NCI-H446 treated with DMSO at 0.1 percent for 48 hours (cell line): Measurements from ENCODE around the gene ALDOB.

Experiments used
- DNase-seq: peaks from one replicate; lab custom pipeline; 2025; lab: John Stamatoyannopoulos, UW

The ALDOB gene

DNA sequence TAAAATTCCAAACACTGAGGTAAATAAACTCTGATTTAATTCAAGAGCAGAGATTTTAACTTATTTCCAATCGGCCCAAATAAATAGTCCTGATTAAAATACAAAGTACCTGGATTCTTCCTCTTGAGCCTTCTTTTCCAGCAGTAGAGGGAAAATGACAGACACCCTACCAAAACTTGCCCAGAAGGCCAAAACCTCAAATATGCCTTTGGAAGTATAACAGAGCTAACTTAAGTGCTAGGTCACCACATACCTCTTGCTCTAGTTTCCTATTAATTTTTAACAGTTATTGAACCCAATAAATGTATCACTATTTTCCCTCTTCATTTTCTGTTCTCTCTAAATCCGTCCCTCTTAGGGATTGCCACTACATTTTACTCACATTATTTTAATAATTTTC is 52.2 kb downstream of the ALDOB start:
- DNase-seq, result no peak

DNA sequence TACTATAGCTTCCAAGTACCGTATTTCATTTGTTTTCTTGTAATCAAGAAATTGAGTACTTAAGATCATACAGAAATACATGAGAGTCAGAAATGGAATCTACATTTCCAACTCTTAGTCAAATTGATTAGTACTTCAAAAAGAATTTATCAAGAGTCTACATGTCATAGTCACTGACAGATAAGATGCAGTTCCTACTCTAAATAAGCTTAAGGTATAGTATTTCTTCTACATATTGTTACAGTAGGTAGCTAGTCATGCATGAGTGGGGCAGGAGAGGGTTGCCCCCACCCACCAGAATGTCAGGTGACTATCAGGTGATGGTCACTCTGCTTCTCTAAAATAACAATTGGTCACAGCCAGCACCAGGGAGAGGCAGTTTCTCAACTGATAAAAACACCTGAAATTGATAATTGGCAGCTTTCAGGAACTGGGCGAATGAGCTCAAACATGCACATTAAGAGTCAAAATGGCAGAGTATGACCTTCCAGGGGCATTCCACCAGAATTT is 53.7 kb downstream of the ALDOB start:
- no peak for DNase-seq

DNA sequence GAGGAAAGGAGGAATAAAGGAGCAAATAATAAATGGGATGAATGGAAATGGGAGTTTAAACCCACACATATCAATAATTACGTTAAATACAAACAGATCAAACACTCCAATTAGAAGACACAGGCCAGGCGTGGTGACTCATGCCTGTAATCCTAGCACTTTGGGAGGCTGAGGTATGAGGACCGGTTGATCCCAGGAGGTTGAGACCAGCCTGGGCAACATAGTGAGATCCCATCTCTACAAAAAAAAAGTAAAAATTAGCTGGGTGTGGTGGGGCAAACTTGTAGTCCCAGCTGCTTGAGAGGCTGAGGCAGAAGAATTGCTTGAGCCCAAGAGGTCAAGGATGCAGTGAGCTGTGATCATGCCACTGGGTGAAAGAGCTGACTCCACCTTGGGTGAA is 54.5 kb downstream of the ALDOB start:
- DNase-seq, result no peak

DNA sequence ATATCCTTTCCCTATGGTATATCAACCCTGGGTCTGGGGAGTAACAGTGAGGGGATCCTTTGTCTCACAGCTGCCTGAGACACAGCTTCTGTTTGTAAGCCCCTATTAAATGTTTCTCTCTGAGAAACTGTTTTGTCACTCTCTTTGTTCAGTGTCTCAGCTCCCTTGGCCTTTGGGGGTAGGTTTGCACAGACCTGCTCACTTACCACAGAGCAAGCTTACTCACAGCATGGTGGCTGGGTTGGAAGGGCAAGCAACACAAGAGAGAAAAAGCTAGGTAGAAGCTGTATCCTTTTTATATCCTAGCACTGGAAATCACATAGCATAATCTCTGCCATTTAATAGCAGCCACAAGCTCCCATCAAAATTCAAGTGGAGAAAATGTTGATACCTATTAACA is 55.3 kb downstream of the ALDOB start:
- no peak for DNase-seq

DNA sequence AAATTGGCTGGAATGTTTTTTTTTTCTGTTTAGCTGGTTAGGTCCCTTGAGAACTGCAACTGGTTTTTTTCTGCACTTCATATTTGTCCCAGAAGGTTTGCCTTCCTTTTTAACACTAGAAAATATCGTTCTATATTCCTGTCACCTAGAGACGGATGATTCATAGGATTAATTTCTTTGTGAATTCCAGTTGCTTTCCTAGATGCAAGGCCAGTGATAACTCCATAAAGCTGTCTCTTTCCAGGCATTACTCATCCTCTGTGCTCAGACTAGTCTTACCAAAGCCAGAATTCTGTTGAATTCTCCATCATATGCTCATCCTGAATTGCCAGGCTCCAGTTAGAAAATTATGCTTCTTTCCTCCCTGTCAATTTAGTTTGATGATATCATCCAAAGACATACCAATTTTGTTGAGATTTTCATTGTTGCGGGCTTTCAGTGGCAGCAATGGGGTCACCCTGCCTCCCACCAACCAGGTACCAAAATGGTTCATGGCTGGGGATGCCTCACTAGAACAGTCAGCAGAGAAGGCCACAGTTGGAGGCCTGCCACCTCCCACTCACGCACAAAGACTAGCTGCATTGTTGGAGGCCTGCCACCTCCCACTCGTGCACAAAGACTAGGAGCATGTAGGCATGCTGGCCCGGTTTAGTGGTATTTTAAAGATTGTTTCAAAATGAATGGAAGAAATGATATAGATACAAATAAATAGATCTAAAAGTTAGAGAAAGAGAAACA is 59.3 kb downstream of the ALDOB start:
- DNase-seq, result no peak

DNA sequence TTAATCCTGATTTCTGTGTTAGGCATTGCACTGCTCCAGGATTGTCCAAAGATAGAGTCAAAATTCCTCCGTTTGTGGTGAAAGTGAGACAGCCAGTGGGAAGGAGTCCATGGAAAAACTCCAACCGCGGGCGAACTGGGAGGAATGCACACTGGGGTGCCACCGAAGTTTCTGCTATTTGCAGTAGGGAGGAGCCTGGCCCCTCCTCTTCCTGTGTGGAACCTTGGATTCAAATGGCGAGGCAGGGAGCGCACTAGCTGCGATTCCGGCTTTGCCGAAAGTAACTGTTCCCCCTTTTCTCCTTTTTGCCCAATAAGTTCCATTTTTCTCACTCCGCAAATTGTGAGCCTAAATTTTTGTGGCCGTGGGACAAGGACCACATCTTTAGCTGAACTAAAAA is 60.0 kb downstream of the ALDOB start:
- no peak for DNase-seq

DNA sequence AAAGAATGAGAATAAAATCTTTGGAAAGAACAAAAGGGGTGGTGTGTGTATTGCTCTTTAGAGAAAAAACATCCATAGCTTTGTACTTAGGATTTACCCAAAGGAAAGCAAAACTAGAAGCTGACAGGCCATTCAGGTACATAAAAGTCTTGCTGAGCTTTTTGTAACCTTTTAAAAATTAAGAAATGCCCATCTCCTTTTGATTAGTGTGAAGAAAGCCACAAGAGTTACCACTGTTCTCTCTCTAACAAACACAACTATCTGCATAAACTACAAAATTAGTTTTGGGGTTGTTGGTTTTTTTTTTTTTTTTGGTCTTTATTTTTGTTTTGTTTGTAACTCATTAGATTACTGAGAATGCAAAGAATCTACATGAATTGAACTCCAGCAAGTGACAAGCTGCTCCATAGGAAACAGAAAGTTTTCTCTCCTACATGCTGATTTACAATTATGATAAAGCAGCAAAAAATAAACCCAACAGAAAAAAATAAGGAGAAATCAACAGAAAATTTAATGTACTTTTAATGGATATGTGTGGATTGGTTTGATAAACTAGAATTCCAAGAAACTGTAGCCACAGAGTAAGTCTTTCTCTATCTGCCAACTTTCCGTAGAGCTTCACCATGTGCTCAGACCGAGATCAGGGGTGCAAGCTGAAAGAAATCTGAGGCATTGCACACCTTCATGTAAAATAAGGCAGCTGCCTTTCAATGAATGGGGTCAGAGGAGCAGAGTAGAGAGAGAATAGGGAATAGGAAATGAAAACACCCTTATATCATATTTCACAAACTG is 63.1 kb downstream of the ALDOB start:
- DNase-seq, result no peak

DNA sequence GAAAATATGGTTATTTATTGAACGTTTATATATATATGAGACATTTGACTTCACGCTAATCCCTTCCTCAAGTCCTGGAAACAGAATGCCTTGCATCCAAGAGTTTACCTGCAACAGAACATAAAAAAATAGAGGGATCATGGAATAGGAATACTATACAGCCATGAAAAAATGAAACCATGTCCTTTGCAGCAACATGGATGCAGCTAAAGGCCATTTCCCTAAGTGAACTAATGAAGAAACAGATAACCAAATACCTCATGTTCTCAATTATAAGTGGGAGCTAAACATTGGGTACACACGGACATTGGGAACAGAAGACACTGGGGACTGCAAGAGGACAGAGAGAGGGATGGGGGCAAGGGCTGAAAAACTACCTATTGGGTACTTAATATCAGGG is 63.8 kb downstream of the ALDOB start:
- no peak for DNase-seq
